NCI-H2196 treated with DMSO at 0.1 percent for 48 hours (cell line): Measurements from ENCODE around the gene GPR83.
"Not testable (repeated sequence)": the region's sequence is repeated elsewhere in the genome, so short reads cannot be mapped to it uniquely, and the experiment has no call there.

Experiments used
- DNase-seq: peaks from one replicate; lab custom pipeline; 2025; ENCODE audit not compliant: unreplicated experiment; lab: John Stamatoyannopoulos, UW

GPR83 gene

DNA sequence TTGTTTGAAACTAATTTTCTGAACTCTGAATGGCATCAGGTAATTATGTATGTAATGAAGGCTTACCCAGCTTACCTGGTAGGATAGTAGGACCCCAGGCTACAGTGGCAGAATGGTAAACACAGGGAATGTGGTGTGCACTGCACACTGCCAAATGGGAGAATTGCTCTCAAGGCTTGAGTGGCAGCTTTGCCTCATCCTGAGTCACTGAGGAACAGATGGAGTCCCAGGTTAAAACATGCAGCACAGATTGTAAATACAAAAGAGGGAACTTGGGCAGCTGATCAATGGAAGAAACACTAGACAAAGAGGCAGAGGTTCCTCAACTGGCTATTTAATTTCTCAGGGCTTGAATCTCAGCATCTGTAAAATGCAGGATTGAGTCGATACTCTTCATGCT, 24.4 kb downstream of the GPR83 start:
- no peak for DNase-seq

DNA sequence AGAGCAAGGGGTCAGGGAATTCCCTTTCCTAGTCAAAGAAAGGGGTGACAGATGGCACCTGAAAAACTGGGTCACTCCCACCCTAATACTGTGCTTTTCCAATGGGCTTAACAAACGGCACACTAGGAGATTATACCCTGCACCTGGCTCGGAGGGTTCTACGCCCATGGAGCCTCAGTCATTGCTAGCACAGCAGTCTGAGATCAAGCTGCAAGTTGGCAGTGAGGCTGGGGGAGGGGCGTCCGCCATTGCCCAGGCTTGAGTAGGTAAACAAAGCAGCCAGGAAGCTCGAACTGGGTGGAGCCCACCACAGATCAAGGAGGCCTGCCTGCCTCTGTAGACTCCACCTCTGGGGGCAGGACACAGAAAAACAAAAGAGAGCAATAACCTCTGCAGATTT, 30.6 kb downstream of the GPR83 start:
- not testable (repeated sequence) for DNase-seq

DNA sequence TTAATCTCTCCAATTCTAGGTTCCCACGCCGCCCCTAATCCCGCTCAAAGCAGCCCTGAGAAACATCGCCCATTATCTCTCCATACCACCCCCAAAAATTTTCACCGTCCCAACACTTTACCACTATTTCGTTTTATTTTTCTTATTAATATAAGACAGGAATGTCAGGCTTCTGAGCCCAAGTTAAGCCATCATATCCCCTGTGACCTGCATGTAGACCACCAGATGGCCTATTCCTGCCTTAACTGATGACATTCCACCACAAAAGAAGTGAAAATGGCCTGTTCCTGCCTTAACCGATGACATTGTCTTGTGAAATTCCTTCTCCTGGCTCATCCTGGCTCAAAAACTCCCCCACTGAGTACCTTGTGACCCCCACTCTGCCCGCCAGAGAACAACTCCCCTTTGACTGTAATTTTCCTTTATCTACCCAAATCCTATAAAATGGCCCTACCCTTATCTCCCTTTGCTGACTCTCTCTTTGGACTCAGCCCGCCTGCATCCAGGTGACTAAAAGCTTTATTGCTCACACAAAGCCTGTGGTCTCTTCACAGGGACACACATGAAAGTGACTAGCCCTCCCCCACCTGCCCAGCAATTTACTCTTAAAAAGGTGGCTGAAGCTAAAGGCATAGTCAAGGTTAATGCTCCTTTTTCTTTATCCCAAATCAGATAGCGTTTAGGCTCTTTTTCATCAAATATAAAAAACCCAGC, 50.2 kb downstream of the GPR83 start:
- DNase-seq: not testable (repeated sequence)

DNA sequence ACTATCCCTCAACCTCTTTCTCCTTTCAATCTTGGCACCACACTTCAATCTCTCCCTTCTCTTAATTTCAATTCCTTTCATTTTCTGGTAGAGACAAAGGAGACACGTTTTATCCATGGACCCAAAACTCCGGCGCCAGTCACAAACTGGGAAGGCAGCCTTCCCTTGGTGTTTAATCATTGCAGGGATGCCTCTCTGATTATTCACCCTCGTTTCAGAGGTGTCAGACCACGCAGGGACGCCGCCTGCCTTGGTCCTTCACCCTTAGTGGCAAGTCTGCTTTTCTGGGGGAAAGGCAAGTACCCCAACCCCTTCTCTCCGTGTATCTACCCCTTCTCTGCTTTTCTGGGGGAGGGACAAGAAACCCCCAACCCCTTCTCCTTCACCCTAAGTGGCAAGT, 54.9 kb downstream of the GPR83 start:
- not testable (repeated sequence) for DNase-seq

DNA sequence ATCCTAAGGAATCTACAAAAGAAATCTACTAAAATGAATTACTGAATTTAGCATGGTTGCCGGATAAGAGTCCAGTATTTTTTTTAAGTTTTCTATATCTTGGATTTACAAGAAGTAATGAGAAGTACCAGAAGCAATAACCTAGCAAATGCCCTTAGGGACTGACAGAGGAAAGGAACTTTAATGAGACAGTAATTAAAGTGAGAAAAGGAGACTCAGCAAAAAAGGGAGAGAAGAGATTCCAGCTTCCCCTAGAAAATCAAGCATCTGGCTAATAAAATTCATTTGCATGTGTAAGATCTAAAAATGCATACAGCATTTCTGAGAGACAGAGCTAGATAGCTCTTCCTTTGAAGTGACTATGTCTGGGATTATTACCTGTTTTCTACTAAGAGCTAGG, 57.7 kb downstream of the GPR83 start:
- no peak for DNase-seq

DNA sequence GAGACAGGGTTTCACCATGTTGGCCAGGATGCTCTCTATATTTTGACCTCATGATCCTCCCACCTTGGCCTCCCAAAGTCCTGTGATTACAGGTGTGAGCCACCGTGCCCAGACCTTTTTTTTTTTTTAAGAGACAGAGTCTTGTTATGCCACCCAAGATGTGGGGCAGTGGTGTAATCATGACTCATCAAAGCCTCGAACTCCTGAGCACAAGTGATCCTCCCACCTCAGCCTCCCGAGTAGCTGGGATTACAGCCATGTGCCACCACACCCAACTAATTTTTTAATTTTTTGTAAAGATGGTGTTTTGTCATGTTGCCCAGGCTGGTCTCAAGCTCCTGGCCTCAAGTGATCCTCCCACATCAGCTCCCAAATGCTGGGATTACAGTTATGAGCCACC, 59.0 kb downstream of the GPR83 start:
- no peak for DNase-seq

DNA sequence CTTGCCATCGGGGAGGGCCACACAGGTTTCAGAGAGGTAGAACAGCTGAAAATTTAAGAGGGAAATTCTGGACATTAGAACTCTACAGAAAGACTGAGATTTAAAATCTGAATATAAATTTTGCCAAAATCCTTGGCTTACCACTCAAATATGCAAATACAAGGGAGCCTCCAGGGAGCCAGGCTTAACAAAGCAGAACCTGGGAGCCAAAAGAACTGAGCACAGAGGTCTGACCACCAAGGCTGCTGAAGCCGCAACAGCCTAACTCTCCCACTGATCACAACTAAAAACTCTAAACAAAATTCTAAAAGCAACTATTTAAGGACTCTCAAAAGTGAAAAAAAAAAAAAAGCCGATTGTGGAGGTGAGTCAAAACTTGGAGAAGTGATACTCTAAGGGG, 62.6 kb downstream of the GPR83 start:
- no peak for DNase-seq

DNA sequence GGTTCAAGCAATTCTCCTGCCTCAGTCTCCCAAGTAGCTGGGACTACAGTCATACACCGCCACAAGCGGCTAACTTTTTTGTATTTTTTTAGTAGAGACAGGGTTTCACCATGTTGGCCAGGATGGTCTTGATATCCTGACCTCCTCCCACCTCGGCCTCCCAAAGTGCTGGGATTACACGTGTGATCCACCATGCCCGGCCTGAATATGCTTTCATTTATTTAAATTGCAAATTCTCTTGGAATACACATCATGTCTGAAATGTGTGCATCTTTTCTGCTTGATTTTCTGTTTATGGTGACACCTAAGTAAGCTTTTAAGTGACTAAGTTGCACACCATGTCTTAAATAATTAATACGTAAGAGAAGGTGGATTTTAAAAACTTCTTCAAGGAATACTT, 65.2 kb downstream of the GPR83 start:
- DNase-seq: no peak

DNA sequence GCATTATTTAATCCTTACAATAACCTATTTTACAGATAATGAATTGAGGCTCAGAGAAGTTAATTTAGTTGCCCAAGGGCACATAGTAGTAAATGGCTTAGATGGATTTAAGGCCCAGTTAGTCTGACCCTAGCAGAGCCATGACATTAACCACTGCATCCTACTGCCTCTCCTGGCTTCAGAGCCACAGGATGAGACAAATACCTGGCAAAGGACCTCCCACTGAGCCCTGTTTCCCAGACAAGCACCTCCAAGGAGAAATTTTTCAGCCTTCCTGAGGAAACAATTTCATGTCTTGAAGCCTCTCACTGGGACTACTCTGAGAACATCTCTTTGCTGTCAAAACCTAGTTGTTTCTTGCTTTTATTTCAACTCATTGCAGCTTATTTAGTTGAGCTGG, 68.4 kb downstream of the GPR83 start:
- DNase-seq: no peak

DNA sequence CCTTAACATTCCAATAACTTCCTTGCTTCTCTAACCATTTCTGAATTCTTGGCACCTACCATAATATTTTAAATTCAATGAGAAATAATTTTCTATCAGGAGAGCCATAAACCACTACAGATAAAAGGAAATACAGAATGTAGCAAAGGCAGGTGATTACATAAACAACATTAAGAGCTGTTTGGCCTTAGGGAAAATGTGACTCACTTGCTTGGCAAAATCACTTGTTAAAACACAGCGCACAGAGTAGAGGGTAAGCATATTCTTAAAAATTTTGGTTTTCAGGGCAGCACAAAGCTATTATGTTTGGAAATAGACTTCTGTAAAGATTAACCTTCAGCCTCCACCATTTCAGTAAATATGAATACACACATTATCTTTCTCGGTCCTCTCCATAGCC, 70.4 kb downstream of the GPR83 start:
- DNase-seq: no peak

DNA sequence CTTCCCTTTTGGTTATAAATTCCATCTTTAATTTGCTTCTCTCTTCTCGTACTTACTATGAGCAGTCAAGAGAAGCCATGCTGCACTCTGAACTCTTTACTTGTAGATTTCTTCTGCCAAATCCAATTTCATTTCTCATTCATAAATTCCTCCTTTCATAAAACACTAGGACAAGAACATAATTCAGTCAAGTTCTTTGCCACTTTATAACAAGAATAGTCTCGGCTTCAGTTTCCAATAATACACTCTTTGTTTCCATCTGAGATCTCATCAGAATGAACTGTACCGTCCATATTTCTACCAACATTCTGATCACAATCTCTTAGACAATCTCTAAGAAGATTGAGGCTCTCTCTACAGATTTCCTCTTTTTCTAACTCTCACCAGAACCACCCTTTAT, 71.7 kb downstream of the GPR83 start:
- DNase-seq: no peak

DNA sequence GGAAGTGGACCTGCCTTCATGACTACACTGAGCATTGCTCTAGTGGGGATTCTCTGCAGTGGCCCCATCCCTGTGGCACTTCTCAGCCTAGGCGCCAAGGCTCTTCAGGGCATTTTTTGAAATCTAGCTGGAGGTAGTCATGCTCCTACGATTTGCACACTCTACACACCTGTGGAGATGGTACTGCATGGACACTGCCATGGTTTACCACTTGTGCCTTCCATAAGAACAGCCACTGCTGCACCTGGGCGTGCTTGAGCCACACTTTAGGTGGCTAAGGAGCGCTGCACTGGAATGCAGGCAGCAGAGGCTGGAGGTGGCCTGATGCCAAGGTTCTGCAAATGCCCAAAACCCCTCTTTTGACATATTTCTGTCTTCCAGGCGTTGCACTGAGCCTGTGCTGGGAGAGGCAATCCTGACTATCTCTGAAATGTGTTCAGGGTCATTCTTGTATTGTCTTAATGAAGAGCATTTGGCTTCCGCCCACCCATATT, 72.6 kb downstream of the GPR83 start:
- DNase-seq: no peak
